GM21786 (cell line): ENCODE data around the gene SDHC.
"Not testable (repeated sequence)": the region's sequence is repeated elsewhere in the genome, so short reads cannot be mapped to it uniquely, and the experiment has no call there.

ENCODE experiments used
- ATAC-seq: cut with Tn5 transposase; IDR thresholded peaks from one replicate; pipeline ENCODE4 v1.9.1; 2021; ENCODE audit not compliant: unreplicated experiment

The SDHC gene

GRCh38 chr1:161381707-161382106 is 67.5 kb downstream of the SDHC start:
- no peak for ATAC-seq

GRCh38 chr1:161382214-161383019 is 68.2 kb downstream of the SDHC start:
- ATAC-seq: peak; percentile 45

GRCh38 chr1:161388639-161389038 is 74.5 kb downstream of the SDHC start:
- ATAC-seq: no peak

GRCh38 chr1:161389158-161389557 is 75.0 kb downstream of the SDHC start:
- ATAC-seq: not testable (repeated sequence)

GRCh38 chr1:161389691-161390558 is 75.7 kb downstream of the SDHC start:
- ATAC-seq: peak; percentile 72

- no peak for ATAC-seq
These were observed 76.3 kb downstream of the SDHC start for GRCh38 chr1:161390559-161390858.

GRCh38 chr1:161391136-161391535 is 77.0 kb downstream of the SDHC start:
- ATAC-seq: not testable (repeated sequence)

- no peak for ATAC-seq
These were observed 77.4 kb downstream of the SDHC start for GRCh38 chr1:161391611-161392010.

- no peak for ATAC-seq
These were observed 79.0 kb downstream of the SDHC start for GRCh38 chr1:161393151-161393550.

GRCh38 chr1:161397038-161397437 is 82.9 kb downstream of the SDHC start:
- ATAC-seq: not testable (repeated sequence)

- no peak for ATAC-seq
These were observed 84.7 kb downstream of the SDHC start for GRCh38 chr1:161398900-161399256.

- ATAC-seq: peak; percentile 73
These were observed 85.2 kb downstream of the SDHC start for GRCh38 chr1:161399257-161399998.

- ATAC-seq: no peak
These were observed 88.3 kb downstream of the SDHC start for GRCh38 chr1:161402446-161402845.

GRCh38 chr1:161404051-161404597 is 89.9 kb downstream of the SDHC start:
- no peak for ATAC-seq

- ATAC-seq: not testable (repeated sequence)
These were observed 92.4 kb downstream of the SDHC start for GRCh38 chr1:161406551-161406950.

GRCh38 chr1:161407451-161407985 is 93.3 kb downstream of the SDHC start:
- no peak for ATAC-seq

- no peak for ATAC-seq
These were observed 94.4 kb downstream of the SDHC start for GRCh38 chr1:161408429-161409052.

GRCh38 chr1:161409848-161410635 is 95.9 kb downstream of the SDHC start:
- ATAC-seq: not testable (repeated sequence)

- ATAC-seq: not testable (repeated sequence)
These were observed 96.4 kb downstream of the SDHC start for GRCh38 chr1:161410636-161410970.
